Raji (cell line): ENCODE measurements around the gene RFFL.

ENCODE experiments used
- POLR2A ChIP-seq: IDR thresholded peaks from 2 replicates; pipeline ENCODE4 v1.6.1; 2011; ENCODE audit warnings: low read depth, low read length, control low read depth; ENCODE audit not compliant: insufficient read depth

The RFFL gene

DNA sequence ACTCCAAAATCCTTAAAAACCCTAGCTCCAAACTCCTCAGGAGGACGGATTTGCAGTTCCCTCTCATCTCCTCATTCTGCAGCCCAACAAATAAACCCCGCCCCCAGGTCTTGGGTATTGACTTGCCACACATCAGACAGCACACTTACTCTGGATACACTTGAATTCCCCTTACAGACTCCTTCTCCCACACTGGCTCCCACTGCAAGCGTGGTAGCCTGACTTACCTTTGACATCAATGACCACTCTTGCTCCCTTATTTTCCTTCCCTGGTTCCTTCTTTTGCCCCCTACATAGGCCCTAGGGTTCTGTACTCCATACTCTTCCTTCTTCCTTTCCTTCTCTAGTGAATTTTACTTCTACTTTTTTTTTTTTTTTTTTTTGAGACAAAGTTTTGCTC is 7.5 kb downstream of the RFFL start:
- no peak for TF ChIP-seq POLR2A

DNA sequence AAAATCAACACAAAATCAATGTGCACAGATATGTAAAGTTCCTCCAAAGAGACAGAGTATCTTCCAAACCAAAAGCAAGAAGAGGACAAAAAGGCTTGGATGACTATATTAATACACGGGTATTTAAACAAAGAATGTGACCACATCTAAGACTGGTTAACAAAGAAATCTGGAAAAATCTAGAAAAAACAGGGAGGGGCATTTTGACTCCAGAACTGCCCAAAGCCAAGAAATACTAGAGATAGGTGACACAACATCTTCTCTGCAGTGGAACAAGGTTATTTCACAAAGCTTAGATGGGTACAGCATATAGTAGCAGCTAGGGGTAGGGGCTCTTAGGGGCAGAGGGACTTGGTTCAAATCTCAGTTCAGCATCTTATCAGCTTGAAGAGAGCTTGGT is 10.3 kb downstream of the RFFL start:
- TF ChIP-seq POLR2A, result no peak

GRCh38 chr17:35052780-35053179 is 10.7 kb downstream of the RFFL start:
- TF ChIP-seq POLR2A, result no peak

GRCh38 chr17:35052241-35052610 is 11.3 kb downstream of the RFFL start:
- TF ChIP-seq POLR2A, result no peak

GRCh38 chr17:35051579-35052240 is 11.8 kb downstream of the RFFL start:
- no peak for TF ChIP-seq POLR2A

DNA sequence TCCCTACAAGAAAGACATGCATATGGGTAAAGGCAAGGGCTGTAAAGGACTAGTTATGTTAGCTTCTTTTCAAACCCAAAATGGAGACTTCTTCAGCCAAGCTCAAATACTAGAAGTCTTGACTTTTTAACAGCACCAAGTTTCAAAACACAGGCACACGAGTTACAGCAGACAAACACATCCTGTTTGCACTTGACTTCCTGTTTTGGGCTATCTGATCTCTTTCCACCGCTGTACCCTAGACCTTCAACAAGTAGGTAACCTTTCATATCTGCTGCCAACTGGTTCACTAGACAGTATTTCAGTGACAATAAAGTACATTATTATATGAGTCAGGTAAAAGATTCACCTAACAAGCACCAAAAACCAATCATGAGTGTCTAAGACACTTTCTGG is 12.3 kb downstream of the RFFL start:
- TF ChIP-seq POLR2A, result 0 out of 2 replicates have a peak, but pooled peaks have one; percentile 14

DNA sequence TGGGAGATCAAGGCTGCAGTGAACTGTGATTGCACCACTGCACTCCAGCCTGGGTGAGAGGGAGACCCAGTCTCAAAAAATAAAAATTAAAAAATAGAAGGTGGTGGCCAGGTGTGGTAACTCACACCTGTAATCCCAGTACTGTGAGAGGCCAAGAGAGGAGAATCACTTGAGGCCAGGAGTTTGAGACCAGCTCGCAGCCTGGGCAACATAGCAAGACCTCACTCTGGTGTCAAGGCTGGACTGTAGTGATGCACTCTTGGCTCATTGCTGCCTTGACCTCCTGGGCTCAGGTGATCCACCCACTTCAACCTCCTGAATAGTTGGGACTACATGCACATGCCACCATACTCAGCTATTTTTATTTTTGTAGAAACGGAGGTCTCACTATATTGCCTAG is 13.3 kb downstream of the RFFL start:
- TF ChIP-seq POLR2A, result no peak

- TF ChIP-seq POLR2A, result no peak
Observed at GRCh38 chr17:35048685-35049379, 14.7 kb downstream of the RFFL start.

GRCh38 chr17:35046740-35047283 is 16.7 kb downstream of the RFFL start:
- TF ChIP-seq POLR2A, result 0 out of 2 replicates have a peak, but pooled peaks have one; percentile 16

- no peak for TF ChIP-seq POLR2A
Observed at GRCh38 chr17:35046245-35046644, 17.3 kb downstream of the RFFL start.

- TF ChIP-seq POLR2A, result no peak
Observed at GRCh38 chr17:35044181-35044580, 19.3 kb downstream of the RFFL start.

DNA sequence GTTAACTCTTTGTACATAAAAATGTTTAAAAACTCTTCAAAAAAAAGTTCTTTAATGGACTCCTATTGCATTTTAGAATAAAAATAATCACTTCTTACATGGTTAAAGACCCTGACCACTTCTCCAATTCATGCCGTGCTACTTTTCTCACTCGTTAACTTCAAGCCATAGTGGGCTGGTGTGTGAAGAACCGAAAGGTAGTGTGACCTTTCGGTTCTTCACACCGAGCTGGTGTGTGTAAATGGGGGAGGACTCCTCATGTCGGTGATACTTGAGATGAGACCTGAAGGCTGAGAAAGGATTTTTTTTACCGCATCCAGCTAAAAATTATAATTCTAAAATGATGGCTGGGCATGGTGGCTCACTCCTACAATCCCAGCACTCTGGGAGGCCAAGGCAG is 22.1 kb downstream of the RFFL start:
- TF ChIP-seq POLR2A, result no peak

GRCh38 chr17:35038453-35038852 is 25.1 kb downstream of the RFFL start:
- TF ChIP-seq POLR2A, result no peak

DNA sequence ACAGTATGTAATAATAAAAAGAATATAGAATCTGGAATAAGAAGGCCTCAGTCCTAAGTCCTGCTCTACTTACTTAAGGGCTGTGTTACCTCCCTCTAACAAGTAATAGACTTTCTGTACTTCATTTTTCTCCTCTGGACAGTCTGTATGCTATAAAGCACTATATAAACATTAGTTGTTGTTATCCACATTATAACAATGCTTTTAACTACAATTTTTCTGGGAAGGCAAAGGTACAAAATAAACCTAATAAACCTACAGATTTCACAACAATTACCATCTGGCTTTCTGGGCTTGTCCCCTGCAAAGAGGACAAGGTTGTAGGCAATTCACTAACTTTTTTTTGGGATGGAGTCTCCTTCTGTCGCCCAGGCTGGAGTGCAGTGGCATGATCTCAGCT is 32.7 kb downstream of the RFFL start:
- no peak for TF ChIP-seq POLR2A

DNA sequence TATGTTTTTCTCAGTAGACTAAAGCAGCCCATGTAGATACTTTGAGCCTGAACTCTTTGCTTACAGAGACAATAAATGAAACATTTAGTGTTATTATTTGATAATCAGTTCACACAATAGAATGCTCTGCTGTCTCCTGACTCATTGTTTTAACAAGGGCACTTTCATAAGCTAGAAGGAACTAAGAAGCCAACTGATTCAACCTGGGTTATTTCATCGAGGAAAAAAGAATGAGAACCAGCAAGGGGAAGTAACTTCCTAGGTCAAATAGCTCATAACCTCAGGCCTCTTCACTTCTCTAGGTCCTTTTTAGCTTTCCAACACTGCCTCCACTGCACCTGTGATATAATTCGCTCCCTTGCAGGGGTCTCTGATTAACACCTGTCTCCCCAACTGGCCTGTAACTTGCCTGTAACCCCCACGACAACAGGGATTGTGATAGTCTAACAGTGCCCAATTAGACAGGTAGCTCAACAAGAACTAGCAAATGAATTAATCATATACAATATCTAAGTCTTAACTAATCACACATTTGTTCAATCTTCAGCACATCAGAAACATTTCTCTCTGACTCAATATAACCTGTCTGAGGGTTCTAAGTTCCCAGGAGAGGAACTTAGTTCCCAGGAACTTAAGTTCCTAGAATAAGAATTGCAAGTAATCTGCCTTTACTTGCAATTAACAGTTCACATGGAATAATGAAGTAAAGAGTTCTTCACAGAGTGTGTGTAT is 34.8 kb downstream of the RFFL start:
- TF ChIP-seq POLR2A, result no peak

DNA sequence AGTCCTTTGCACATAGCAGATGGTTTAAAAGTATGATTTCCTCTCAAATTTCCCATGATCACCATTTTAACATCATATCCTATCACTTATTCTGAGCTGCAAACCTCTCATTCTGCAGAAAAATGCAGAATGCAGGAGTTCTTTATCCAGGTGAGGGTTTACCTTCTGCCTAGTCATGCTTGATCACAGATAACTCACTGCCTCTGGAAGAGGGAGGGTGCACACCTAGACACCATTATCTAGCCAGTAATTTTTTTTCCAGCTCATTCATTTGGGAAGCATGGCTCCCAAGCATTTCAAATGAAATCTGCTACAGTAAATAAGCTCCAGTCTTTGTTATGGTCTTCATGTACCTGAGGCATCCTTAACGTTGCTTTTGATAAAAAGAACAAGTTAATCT is 38.0 kb downstream of the RFFL start:
- TF ChIP-seq POLR2A, result no peak
